ENCODE measurements around the gene PRKAG1. TPM values are rescaled to one million over a fixed set of nuclear protein-coding genes. Genes with fewer than 3 reads are reported as not detected.

The PRKAG1 gene
- total RNA-seq, 1 donor: 95.9 TPM

DNA sequence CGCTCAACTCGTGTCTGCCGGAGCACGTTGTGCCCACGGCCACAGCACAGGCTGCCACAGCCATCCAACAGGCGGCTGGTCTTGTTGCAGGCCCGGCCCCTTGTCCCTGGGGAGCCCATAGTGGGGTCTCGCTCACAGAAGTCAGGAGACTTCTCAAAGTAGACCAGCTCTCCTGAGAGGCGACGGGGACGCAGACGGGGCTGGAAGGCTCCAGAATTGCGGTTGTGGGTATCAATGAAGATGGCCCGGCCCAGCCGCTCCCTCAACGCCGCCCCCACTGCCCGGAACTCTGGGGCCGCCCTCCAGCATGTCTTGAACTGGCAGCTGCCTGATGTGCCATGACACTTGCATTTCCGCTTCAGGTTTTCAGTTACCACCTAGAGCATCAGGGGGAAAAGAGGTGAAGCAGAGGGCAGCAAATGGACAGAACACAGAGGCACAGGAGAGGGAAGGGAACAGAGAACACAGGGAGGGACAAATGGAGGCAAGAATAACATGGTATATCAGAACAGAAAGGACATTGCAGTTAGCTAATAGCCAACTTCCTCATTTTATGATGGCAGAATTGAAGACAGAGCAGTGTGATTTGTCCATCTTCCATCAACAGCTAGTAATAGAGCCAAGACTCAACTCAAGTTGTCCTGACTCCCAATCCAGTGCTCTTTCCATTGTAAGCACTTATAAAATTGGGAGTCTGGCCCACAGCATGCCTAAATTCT is 52.2 kb downstream of the PRKAG1 start:
- DNase-seq (ENCODE audit: low read depth): no peak
- TF ChIP-seq, protein P1, sequence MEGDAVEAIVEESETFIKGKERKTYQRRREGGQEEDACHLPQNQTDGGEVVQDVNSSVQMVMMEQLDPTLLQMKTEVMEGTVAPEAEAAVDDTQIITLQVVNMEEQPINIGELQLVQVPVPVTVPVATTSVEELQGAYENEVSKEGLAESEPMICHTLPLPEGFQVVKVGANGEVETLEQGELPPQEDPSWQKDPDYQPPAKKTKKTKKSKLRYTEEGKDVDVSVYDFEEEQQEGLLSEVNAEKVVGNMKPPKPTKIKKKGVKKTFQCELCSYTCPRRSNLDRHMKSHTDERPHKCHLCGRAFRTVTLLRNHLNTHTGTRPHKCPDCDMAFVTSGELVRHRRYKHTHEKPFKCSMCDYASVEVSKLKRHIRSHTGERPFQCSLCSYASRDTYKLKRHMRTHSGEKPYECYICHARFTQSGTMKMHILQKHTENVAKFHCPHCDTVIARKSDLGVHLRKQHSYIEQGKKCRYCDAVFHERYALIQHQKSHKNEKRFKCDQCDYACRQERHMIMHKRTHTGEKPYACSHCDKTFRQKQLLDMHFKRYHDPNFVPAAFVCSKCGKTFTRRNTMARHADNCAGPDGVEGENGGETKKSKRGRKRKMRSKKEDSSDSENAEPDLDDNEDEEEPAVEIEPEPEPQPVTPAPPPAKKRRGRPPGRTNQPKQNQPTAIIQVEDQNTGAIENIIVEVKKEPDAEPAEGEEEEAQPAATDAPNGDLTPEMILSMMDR (IDR thresholded peaks at IDR 0.05; ENCODE audit: insufficient read depth, low read length): no peak
- H3K4me3 ChIP-seq (ENCODE audit: low read depth, low read length): no peak overlapping the region

DNA sequence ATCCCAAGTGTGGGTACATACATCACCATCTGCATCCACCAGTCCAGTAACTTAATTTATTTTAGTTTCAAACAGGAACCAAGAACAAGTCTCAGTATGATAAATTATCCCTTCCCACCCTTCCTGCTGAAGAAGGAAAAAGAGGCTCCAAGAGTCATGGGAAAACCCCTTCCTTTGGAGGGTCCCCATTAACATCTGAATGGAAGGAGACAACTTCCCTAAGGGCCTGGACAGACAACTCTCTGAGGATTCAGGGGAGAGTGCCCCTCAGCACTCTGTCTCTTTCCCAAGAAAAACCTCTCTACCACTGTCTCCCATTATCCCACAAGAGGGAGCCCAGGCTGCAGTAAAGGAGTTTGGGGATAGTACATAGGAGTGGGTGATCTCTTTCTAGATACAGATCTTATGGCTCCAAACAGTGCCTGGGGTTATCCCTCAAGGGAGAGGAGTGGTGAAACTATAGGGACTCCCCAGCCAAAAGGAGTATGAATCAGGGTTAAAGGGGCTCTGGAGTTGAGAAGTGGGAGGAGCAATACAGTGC is 53.2 kb downstream of the PRKAG1 start:
- DNase-seq (ENCODE audit: low read depth): peak; percentile 52
- H3K4me3 ChIP-seq (ENCODE audit: low read depth, low read length): no peak overlapping the region
- TF ChIP-seq, protein P1 (IDR thresholded peaks at IDR 0.05; ENCODE audit: insufficient read depth, low read length): peak; percentile 61

DNA sequence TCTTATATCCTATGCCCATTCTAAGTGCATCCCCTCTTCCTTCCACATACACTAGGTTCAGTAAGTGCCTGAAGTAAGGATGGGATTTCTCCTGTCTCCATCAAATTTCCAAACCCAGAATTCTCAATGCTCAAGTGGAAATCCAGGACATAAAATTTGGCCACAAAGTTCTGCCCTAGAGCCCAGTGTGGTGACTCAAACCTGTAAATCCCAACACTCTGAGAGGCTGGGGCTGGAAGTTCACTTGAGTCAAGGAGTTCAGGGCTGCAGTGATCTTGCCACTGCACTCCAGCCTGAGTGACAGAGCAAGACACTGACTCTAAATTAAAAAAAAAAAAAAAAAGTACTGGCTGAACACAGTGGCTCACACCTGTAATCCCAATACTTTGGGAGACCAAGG is 56.8 kb downstream of the PRKAG1 start:
- no peak for DNase-seq (ENCODE audit: low read depth)
- TF ChIP-seq, protein P1 (IDR thresholded peaks at IDR 0.05; ENCODE audit: insufficient read depth, low read length): no peak

DNA sequence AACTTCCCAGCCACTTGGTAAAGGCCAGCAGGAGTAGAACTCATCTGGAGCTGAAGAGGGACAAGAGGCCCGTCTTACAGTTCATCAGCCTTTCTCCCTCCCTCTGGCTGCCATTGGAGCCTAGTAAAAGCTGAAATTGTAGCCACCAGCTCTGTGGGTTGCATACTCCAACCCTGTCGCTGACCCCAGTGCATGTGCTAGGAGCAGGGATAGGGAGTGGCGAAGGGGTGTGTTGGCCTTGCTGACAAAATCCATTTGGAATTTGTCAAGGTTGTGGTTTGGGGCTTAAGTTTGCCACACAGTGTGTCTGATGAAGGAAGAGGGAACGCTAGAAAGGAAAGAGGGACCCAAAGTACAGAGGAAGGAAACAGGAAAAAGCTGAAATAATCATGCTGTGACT is 57.2 kb downstream of the PRKAG1 start:
- no peak overlapping the region for H3K4me3 ChIP-seq (ENCODE audit: low read depth, low read length)
- TF ChIP-seq, protein P1 (IDR thresholded peaks at IDR 0.05; ENCODE audit: insufficient read depth, low read length): no peak
- no peak for DNase-seq (ENCODE audit: low read depth)

More for the DNA sequence above, 56.8 kb downstream of the PRKAG1 start:
- H3K4me3 ChIP-seq (ENCODE audit: low read depth, low read length): no peak overlapping the region

DNA sequence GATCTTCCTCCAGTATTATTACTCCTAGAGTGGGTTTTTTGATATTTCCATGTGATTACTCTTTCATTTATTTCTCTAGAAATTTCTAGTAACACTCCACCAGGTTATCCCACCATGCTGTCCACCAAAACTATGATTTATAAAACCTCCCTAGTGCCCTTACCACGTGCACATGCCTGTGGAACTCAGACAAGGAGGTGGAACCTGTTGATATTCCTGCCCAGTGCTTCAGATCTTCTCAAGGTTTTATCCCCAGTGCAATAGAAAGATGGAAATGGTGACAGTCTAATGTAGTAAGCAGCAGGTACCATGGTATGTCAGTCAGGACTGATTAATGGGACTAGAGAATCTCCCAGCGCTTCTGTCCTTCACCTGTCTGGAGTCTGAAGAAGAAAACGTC is 57.7 kb downstream of the PRKAG1 start:
- no peak overlapping the region for H3K4me3 ChIP-seq (ENCODE audit: low read depth, low read length)
- TF ChIP-seq, protein P1 (IDR thresholded peaks at IDR 0.05; ENCODE audit: insufficient read depth, low read length): no peak
- no peak for DNase-seq (ENCODE audit: low read depth)

DNA sequence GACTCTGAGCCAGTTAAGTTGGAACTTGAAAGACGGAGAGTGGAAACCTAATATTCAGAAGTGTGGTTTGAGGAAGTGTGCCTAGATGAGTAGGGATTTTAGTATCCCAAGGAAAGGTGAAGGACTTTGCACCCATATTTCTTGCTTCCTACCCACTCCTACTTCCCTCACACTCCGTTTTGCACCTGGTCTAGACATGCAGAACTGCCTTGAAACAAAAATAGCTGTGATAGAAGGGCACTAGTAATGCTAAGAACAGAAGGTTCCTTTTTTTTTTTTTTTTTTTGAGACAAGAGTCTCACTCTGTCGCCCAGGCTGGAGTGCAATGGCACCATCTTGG is 60.6 kb downstream of the PRKAG1 start:
- TF ChIP-seq, protein P1 (IDR thresholded peaks at IDR 0.05; ENCODE audit: insufficient read depth, low read length): no peak
- no peak for DNase-seq (ENCODE audit: low read depth)
- H3K4me3 ChIP-seq (ENCODE audit: low read depth, low read length): peak overlapping the region; percentile 97
